H1 (cell line): ENCODE measurements around the gene MAGI2. TPM values are rescaled to one million over a fixed set of nuclear protein-coding genes. Genes with fewer than 3 reads are reported as not detected.

Experiments used
- POLR2AphosphoS5 ChIP-seq: IDR thresholded peaks from 2 replicates; pipeline ENCODE4 v1.6.1; 2011; ENCODE audit warnings: low read depth, low read length
- SIRT6 ChIP-seq: IDR thresholded peaks from one replicate; pipeline ENCODE4 v1.7.1; 2012; ENCODE audit warnings: low read length, inconsistent platforms
- TCF12 ChIP-seq: IDR thresholded peaks from 2 replicates; pipeline ENCODE4 v1.6.1; 2011; ENCODE audit warnings: low read depth, mild to moderate bottlenecking, low read length
- polyA plus RNA-seq, 7 experiments: library from polyadenylated mRNA; depleted of rRNA in 3 of 7; stranded (reverse) in 5 of 7; unstranded in 2 of 7; fragments of >200 nt in 5 of 7; fragments of 200-250 nt in 2 of 7; gene quantifications; 1 replicate in 5 of 7; 2 replicates in 1 of 7; 4 replicates in 1 of 7; pipeline versions ENCODE4 v1.2.1 to v1.2.3, GENCODE V29; 2011 to 2013; ENCODE audit warnings: missing spikeins in 2 of 7, mixed read lengths in 2 of 7
- total RNA-seq: library from RNA; stranded (reverse); fragmentation: NEBNext Ultra II Directional; extraction: Animal tissue kit (Norgen Biotek cat#: 25700); gene quantifications from 2 replicates; pipeline ENCODE4 v1.2.1, GENCODE V29; 2021
- TF ChIP-seq, protein P1 (sequence below): IDR thresholded peaks from 2 replicates; pipeline ENCODE4 v1.6.1; 2011; ENCODE audit warnings: low read depth, mild to moderate bottlenecking, low read length; ENCODE audit not compliant: insufficient read depth

MAGI2 gene
- total and polyA plus RNA-seq, 2 of the 8 experiments (the other 6 are each of a cell fraction or from before 2014, with no cell fraction given): 6.0 to 27.3 TPM

DNA sequence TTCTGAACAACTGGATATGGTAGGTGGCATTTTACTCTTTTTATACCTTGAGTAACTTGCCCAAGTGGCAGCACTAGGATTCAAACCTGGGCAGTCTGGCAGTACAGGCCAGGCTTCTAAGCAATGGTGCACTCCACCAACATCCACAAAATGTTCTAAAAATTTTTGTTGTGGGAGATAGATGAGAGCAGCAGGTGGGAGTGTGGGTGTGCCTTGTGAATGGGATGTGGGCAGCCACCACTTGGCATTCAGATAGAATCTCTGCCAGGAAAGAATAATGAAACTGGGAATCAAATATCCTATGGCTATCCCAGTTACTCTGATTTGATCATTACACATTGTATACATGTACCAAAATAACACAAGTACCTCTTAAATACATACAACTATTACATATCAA is 810.7 kb downstream of the MAGI2 start (continued):
- TF ChIP-seq, protein P1, sequence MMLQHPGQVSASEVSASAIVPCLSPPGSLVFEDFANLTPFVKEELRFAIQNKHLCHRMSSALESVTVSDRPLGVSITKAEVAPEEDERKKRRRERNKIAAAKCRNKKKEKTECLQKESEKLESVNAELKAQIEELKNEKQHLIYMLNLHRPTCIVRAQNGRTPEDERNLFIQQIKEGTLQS: no peak
- TF ChIP-seq SIRT6 (no peak), TCF12 (no peak), POLR2AphosphoS5 (no peak)
